Left renal pelvis (tissue), 4 donors: ENCODE results near the gene PIAS4. TPM values are rescaled to one million over a fixed set of nuclear protein-coding genes. Genes with fewer than 3 reads are reported as not detected.

Experiments used
- DNase-seq, 4 donors: peaks; one replicate each; pipeline ENCODE4 v3.0.0-alpha.2; 2013; ENCODE audit warnings: low read depth in 4 of 4, low spot score in 3 of 4
- polyA plus RNA-seq, 4 donors: library from polyadenylated mRNA; unstranded; fragments of 120-200 nt; gene quantifications; one replicate each; pipeline ENCODE4 v1.2.1, GENCODE V29; 2013; ENCODE audit not compliant: insufficient read length in 4 of 4

PIAS4 gene
- polyA plus RNA-seq, 4 donors: 25.4 to 37.8 (median 34.0) TPM

DNA sequence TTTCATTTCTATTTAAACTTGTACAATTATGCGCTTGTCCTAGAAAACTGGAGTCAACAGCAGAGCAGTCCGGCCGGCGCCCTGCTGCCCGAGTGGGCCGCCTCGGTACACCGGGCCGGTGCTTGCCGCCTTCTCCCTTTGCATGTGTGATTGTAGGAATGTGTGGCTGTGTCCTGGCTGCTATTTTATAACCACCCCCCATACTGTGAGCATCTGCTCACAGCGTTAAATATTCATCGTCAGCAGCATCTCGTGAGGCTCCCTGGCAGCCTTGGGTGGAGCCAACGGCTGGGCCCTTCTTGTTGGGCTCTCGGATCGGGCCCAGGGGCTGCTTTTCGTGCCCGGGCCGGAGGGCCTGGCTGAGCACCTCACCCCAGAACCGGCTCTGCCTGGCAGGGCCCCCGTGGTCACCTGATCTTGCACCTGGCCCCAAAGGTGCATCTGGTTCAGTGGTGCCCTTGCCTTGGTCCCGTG lies 10.6 kb downstream of the PIAS4 start:
- DNase-seq: no peak

DNA sequence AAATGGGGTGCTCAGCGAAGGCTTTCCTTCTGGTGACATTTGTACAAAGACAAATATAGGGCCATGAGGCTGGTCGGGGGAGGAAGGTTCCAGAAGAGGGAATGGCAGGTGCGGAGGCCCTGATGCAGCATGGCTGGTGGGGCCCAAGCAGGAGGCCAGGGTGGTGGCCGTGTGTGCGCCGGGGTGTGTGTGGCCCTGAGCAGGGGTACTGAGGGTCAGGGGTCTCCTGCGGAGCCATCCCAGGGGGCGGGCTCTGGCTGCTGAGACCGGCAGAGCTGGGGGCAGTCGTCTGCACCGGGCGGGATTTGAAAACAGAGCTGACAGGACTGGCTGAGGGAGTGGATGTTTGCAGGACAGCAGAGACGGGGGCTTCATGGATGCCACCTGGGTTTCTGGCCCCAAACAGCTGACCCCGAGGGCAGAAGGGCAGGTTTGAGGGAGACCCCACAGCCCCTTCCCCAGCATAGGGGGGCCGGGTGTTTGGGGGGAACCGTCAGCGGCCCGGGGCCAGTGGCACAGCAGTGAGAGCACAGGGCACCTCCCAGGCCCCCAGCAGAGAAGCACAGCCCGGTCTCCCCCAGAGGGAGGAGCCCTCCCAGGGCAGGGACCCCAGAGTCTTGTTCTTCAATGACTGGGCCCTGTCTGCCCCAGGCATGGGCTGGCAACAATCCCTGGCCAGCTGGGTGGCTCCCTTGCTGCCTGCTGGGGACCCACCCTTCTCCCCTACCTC lies 11.4 kb downstream of the PIAS4 start:
- DNase-seq: no peak

DNA sequence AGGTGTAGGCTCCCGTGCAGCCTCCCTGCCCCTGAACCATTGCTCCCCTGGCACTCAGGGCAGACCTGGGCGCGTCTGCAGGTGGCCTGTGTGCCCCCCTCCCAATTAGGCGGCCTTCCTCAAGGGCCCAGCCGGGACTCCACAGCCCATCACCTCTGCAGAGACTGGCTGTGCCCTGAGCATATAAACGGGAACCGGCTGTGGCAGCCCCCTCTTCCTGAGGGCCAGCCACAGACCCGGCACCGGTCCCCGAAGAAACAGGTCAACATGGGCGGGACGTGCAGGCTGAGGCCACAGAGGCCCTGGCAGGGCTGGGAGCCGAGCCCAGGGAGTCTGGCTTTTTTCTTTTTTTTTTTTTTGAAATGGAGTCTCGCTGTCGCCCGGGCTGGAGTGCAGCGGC lies 12.0 kb downstream of the PIAS4 start:
- DNase-seq: no peak

DNA sequence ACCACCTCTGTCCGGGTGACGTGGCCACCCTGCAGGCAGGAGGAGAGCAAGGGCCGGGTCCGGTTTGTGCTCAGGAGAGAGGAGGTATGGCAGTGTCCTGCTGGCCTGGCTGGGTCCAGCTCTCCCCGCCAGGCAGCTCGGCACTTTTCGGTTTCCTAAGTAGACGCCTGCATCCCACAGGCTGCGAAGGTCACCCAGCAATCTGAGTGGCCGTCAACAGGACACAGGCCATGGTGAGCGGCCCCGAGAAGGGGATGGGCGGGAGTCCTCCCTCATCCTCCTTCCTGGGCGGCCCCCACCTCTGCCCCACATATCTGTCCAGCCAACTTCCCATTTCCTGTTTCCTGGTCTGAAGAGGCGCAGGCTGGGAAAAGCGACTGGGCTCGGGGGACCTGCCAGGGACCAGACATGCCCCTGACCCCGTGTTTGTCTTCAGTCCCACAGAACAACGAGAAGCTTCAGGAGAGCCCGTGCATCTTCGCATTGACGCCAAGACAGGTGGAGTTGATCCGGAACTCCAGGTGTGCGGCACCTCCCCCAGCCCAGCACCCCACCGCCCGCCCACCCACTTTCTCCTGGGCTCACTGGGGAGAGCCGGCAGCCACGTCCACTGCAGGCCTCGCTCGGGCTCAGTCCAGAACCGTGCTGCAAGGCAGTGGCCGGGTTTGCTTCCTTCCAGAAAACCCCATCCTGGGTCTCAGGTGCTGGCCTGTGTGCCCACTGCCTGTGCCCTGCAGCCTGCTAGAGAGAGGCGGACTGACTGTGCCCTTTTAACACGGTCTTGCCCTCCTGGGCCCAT lies 16.3 kb downstream of the PIAS4 start:
- DNase-seq: no peak

DNA sequence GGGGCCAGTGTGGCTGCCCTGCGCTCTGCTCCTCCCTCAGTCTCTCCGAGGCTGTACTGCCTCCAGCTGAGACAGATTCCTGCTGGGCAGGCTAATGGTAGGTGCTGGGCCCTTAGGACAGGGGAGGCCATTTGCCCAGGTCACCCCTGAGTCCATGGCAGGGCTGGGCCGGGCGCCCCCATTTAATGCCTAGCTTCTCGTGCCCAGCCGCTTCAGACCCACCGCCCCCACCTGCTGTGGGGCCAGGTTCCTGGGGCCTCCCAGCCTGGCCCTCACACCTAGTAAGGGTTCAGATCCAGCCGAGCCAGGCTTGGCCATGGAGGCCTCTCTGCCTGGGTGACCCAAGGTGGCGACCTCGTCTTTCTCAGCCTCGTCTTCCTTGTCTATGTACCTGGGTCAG lies 17.8 kb downstream of the PIAS4 start:
- no peak for DNase-seq

DNA sequence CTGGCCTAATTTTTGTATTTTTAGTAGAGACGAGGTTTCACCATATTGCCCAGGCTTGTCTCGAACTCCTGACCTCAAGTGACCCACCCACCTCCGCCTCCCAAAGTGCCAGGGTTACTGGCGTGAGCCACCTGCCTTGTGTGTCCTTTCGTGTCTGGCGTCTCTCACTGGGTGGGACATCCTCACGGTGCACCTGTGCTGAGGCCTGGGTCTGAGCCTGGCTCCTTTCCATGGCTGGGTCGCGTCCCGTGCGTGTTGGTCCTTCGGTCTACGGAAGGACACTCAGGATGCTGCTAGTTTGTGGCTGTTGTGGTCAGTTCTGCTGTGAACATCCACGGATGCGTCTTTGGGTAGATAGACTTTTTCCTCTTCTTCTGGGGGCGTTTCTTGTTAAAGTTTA lies 19.6 kb downstream of the PIAS4 start:
- no peak for DNase-seq

DNA sequence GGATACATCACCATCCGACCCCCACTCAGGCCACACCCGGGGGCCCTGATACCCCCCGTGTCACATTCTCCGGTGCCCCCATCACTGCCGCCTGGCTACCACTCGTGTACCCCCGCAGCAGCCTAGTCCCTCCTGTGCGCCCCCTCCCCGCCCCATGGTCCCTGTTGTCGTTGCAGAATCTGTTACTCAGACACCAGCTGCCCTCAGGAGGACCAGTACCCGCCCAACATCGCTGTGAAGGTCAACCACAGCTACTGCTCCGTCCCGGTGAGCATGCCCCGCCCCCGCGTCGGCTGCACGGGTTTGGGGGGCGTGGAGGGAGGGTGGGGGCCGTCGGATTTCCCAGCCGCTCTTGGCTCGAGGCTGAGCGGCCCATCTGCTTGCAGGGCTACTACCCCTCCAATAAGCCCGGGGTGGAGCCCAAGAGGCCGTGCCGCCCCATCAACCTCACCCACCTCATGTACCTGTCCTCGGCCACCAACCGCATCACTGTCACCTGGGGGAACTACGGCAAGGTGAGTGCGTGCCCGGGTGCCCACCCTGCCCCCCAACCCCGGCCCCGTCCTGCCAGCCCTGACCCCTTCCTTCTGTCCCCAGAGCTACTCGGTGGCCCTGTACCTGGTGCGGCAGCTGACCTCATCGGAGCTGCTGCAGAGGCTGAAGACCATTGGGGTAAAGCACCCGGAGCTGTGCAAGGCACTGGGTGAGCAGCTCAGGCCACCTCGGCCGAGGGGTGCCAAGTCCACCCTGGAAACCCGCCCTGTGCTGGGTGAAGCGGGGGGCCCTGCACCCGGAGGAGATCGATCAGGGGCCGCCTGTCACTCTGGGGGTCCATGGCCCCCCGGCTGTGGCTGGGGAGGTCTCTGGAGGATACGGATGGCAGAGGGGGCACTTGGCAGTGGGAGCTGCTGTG lies 21.1 kb downstream of the PIAS4 start:
- DNase-seq: no peak

DNA sequence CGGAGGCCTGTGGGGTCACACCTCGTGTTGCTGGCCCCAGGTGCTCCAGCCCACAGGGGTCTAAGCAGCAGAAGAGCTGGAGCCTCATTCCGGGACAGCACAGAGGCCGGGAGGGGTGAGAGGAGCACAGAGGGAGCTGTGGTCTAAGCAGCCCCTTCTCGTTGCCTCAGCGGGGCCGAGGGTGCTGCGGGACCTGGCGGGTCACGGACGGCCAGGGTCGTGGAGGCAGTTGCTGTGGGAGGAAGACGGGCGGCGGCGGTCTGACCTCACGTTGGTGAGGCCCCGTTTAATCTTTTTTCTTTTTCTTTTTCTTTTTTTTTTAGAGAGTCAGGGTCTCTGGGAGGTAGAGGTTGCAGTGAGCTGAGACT lies 21.7 kb downstream of the PIAS4 start:
- no peak for DNase-seq

DNA sequence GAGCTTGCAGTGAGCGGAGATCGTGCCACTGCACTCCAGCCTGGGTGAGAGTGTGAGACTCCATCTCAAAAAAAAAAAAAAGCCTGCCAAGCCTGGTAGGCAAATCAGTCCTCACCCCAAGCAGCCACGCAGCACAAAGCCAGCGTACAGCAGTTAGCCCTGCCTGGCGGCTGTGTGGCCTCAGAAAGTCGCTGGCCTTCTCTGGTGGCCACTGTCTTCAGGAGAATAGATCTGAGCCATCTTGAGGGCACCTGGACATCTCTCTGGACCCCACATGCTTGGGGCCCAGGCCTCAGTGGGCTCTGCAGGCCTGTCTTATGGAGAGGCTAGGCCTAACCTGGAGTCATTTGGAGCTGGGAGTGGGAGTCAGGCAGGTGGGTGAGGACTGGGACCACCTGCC lies 23.0 kb downstream of the PIAS4 start:
- DNase-seq: no peak

DNA sequence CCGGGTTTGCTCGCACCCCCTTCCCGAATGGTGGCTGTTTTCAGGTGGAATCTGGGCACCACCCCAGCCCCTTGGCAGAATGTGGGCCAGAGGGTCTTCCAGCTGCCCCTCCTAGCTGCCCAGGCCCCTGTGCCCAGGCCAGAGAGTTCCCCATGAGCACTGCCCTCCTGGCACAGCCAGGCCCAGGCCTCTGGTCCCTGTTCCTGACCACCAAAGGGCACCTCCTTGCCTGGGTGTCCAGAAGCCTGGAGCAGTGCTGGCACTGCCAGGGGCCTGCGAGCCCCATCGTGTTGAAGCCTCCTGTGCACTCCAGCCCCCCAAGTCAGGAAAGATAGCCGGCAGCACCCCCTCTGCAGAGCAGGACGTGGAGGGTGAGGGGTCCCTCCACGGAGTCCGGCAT lies 23.4 kb downstream of the PIAS4 start:
- DNase-seq: no peak

DNA sequence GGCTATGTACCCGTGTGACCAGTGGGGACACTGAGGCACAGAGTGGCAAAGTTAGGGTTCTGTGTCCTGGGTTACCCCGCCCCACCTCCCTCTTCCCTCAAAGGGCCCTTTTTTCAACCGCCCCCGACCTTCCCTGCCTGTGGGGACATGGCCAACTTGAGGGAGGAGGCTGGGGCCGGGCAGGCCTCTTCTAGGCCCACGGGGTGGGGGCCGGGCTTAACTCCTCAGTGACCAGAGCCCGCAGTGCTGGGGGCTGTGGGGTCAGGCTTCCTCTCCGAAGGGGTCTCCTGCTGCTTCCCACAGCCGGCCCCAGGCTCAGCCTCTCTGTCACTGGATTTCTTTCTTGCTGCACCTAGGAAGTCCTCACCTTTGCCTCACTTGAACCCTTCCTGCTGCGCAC lies 23.9 kb downstream of the PIAS4 start:
- no peak for DNase-seq

DNA sequence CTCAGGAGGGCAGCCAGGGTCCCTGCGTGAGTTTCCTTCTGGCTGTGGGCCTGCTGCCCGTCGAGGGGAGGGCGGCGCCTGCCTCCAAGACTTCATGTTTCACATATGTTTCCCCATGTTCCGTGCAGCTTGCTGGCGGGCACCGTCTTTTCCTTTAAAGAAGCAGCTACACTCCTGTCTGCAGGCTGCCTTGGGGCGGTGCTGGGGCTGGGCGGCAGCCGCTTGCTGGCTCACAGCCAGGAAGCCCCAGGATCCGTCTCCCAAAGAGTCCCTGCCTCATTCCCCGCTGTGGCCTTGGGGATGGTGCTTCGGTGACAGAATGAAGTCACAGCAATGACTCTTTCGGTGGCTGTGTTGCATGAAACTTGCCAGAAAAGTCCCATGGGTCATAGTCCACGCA lies 24.9 kb downstream of the PIAS4 start:
- DNase-seq: no peak

DNA sequence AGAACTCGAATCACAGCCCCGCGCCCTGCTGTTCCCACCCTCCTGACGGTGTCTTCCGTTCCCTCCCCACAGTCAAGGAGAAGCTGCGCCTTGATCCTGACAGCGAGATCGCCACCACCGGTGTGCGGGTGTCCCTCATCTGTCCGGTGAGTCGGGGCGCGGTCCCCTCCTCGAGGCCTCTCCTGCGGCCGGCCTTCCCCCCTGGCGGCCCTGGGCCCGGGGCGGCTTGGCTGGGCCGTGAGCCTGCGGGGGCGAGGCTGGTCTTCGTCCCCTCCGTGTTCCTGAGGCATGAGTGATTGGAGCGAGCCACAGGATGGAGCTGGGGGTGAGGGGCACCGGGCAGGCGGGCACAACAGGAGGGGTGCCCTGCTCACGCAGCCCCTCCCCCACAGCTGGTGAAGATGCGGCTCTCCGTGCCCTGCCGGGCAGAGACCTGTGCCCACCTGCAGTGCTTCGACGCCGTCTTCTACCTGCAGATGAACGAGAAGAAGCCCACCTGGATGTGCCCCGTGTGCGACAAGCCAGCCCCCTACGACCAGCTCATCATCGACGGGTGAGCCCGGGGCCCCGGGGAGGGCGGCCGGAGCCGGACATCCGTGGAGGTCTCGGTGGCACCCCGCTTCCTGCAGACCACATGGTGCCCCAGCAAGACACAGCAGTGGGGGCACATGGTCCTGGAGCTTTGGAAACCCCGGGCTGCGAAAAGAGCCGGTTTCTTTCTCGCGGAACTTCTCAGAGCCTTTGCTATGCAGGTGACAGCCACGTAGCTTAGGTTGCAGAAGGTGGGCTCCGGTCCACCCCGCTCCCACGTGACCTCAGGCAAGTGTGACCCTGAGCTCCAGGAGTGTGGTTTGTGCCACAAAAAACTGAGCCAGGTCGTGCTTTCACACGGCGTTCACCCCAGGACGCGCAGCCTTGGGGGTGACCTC lies 25.8 kb downstream of the PIAS4 start:
- no peak for DNase-seq

DNA sequence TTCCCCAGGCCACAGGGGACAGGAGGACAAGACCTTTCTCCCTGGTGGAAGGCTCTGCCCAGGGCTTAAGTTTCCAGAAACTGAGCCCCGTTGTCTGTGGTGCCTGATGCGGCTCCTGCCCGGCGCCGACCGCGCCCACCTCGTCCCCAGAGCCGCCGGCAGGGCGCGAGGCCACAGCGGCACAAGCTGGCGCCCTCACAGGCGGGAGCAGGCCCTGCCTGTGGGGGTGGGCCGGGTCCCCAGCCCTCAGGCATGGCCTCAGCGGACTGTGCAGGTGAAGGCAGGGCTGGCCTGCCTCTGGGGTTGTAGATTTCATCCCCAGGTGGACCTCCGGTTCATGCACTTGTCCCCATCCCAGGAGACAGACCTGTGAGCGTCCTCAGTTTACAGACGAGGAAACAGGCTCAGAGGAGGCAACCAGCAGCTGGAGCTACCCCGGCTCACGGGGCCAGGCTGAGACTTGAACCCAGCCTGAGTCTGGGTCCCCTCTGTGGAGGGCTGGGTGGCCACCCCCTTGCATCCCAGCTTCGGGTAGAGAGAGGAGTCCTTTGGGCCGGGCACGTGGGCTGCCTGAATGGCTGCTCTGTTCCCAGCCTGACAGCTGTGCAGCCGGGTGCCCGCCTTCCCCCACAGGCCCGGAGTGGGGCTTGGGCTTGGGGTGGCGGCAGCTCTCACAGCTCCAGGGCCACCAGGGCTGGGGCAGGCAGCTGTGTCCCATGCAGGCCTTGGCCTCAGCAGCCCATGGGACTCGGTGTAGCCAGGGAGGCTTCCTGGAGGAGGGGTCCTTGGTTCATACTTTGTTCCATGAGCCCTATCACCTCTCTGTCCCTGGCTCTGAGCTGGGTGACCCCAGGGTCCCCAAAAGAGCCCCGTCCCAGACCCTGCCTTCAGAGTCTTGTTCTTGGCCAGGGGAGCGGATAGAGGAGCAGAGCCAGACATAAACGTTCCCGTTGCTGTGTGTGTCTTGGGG lies 26.8 kb downstream of the PIAS4 start:
- DNase-seq: no peak

DNA sequence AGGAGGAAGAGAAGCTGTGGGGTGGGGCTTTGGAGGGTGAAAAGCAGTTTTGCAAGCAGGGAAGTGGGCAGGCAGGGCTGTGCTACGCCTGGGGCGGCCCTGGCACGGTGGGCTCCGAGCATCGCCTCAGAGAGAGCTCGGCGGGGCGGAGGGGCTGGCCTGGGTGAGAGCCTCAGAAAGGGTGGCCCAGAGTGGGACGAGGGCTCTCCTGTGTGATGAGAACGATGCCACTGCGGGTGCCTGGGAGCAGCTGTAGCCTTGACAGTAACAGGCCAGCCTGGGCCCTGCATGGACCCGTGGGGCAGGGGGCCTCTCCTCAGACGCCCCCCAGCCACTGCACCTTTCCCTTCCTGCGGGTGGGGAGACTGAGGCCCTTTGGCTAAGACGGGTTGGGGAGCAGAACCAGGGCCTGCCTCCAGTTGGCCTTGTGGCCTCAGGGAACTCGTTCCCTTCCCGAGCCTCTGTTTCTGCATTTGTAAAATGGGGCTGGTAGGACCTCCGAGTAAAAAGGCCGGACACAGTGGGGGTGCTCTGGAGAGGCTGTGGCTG lies 27.6 kb downstream of the PIAS4 start:
- no peak for DNase-seq

DNA sequence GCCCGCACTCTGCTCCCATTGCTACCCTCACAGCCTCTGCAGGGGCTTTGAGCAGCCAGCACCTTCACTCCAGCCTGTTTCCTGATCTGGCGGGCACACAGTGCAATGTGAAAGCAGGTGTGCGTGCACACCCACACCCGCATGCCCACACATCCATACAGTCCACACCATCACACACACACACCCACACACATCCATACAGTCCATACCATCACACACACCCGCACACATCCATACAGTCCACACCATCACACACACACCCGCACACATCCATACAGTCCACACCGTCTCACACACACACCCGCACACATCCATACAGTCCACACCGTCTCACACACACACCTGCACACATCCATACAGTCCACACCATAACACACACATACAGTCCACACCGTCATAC lies 28.0 kb downstream of the PIAS4 start:
- DNase-seq: no peak

DNA sequence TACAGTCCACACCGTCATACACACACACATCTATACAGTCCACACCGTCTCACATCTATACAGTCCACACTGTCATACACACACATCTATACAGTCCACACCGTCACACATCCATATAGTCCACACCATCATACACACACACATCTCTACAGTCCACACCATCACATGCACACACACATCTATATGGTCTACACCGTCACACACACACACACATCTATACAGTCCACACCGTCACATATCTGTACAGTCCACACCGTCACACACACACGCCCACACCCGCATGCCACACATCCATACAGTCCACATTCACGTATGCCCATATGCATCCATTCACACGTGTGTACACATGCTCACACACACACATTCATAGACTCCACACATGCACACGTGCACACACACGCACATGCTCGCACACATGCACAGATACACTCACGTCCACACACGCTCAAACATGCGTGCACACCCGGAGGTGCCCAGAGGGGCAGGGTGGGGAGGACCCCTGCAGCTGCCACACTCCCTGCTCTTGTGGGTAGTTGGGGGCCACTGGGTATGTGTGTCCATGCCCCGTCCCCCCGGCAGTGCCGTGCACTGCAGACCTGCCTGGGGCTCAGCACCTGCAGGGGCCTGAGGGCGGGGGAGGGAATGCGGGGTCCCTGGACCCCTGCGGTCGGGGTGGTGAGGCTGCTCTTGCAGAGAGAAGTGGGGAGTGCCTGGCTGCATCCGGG lies 29.2 kb downstream of the PIAS4 start:
- DNase-seq: no peak
